Neural cell (in vitro differentiated cells): ENCODE results near the gene SNRNP40. TPM values are rescaled to one million over a fixed set of nuclear protein-coding genes. Genes with fewer than 3 reads are reported as not detected.
"Not testable (repeated sequence)": the region's sequence is repeated elsewhere in the genome, so short reads cannot be mapped to it uniquely, and the experiment has no call there.

ENCODE experiments used
- H2AFZ ChIP-seq: fragments of 200-600, 300-800 bp; sonication (generic), shearing (Covaris generic); 2 replicates; pipeline ENCODE4 v1.6.0; 2014; ENCODE audit warnings: low read depth, mild to moderate bottlenecking, antibody characterized with exemption, low read length, moderate library complexity
- H3F3A ChIP-seq: fragments of 200-600 bp; shearing (Covaris generic); 2 replicates; pipeline ENCODE4 v1.6.1; 2016; ENCODE audit warnings: mild to moderate bottlenecking, moderate library complexity, mixed read lengths, antibody characterized with exemption, low read length; ENCODE audit not compliant: insufficient read depth, poor library complexity, severe bottlenecking
- H3K27ac ChIP-seq: fragments of 200-600, 300-800 bp; sonication (generic), shearing (Covaris generic); 2 replicates; pipeline ENCODE4 v1.5.1; 2014; ENCODE audit warnings: mild to moderate bottlenecking, low read length, moderate library complexity
- H3K27me3 ChIP-seq: fragments of 300-800, 200-600 bp; sonication (generic), shearing (Covaris generic); 2 replicates; pipeline ENCODE4 v1.6.0; 2014; ENCODE audit warnings: mild to moderate bottlenecking, low read depth, low read length, moderate library complexity; ENCODE audit not compliant: insufficient read depth
- H3K36me3 ChIP-seq: fragments of 300-800, 200-600 bp; sonication (generic), shearing (Covaris generic); 2 replicates; pipeline ENCODE4 v1.5.1; 2014; ENCODE audit warnings: mild to moderate bottlenecking, antibody characterized with exemption, low read length, moderate library complexity; ENCODE audit not compliant: insufficient read depth
- H3K4me2 ChIP-seq: fragments of 300-800, 200-600 bp; sonication (generic), shearing (Covaris generic); 2 replicates; pipeline ENCODE4 v1.6.0; 2014; ENCODE audit warnings: mild to moderate bottlenecking, low read length
- H3K4me3 ChIP-seq: fragments of 300-800, 200-600 bp; sonication (generic), shearing (Covaris generic); 2 replicates; pipeline ENCODE4 v1.5.1; 2014; ENCODE audit warnings: mild to moderate bottlenecking, low read length, moderate library complexity
- H3K79me2 ChIP-seq: fragments of 200-600 bp; shearing (Covaris generic); replicated peaks from 2 replicates; pipeline ENCODE4 v1.6.0; 2014; ENCODE audit warnings: mild to moderate bottlenecking, low read length, moderate library complexity; ENCODE audit not compliant: insufficient read depth
- H3K9ac ChIP-seq: fragments of 300-800, 200-600 bp; sonication (generic), shearing (Covaris generic); 2 replicates; pipeline ENCODE4 v1.6.1; 2016; ENCODE audit warnings: mild to moderate bottlenecking, low read length, mixed read lengths
- H3K9me2 ChIP-seq: fragments of 200-600 bp; shearing (Covaris generic); 2 replicates; pipeline ENCODE4 v1.6.1; 2016; ENCODE audit warnings: mild to moderate bottlenecking, low read length, mixed read lengths; ENCODE audit not compliant: insufficient read depth
- H3K9me3 ChIP-seq: fragments of 200-600, 300-800 bp; sonication (generic), shearing (Covaris generic); 2 replicates; pipeline ENCODE4 v1.6.1; 2016; ENCODE audit warnings: mild to moderate bottlenecking, mixed run types, low read length, moderate library complexity, mixed read lengths
- H4K20me1 ChIP-seq: fragments of 200-600 bp; shearing (Covaris generic); 2 replicates; pipeline ENCODE4 v1.6.1; 2016; ENCODE audit warnings: mild to moderate bottlenecking, mixed run types; ENCODE audit not compliant: insufficient read depth
- EP300 ChIP-seq: fragments of 450-650 bp; conservative IDR thresholded peaks from 2 replicates; pipeline ENCODE4 v1.6.1; 2014; ENCODE audit warnings: antibody characterized with exemption, mild to moderate bottlenecking, moderate library complexity; ENCODE audit not compliant: poor library complexity, severe bottlenecking
- EZH2 ChIP-seq: fragments of 200-600, 300-800 bp; shearing (Covaris generic), sonication (generic); IDR thresholded peaks from 2 replicates; pipeline ENCODE4 v1.6.1; 2014; ENCODE audit warnings: antibody characterized with exemption, low read length, borderline replicate concordance, mild to moderate bottlenecking; ENCODE audit not compliant: insufficient read depth, poor library complexity, severe bottlenecking
- MXI1 ChIP-seq: fragments of 450-650 bp; conservative IDR thresholded peaks from 2 replicates; pipeline ENCODE4 v1.6.1; 2014; ENCODE audit warnings: antibody characterized with exemption, mild to moderate bottlenecking; ENCODE audit not compliant: poor library complexity, severe bottlenecking
- POLR2AphosphoS5 ChIP-seq: IDR thresholded peaks from 2 replicates; pipeline ENCODE4 v1.6.1; 2012
- RAD21 ChIP-seq: fragments of 450-650 bp; conservative IDR thresholded peaks from 2 replicates; pipeline ENCODE4 v1.6.1; 2014; ENCODE audit warnings: antibody characterized with exemption, mild to moderate bottlenecking, moderate library complexity
- SMC3 ChIP-seq: fragments of 450-650 bp; conservative IDR thresholded peaks from 2 replicates; pipeline ENCODE4 v1.6.1; 2014; ENCODE audit warnings: antibody characterized with exemption, mild to moderate bottlenecking, moderate library complexity; ENCODE audit not compliant: poor library complexity
- TAF1 ChIP-seq: IDR thresholded peaks from 2 replicates; pipeline ENCODE4 v1.6.1; 2012; ENCODE audit warnings: low read depth
- polyA plus RNA-seq: library from polyadenylated mRNA; depleted of rRNA; stranded (reverse); fragments of >200 nt; gene quantifications from 2 replicates; pipeline ENCODE4 v1.2.3, GENCODE V29; 2014
- TF ChIP-seq, protein P1 (sequence below): IDR thresholded peaks from 2 replicates; pipeline ENCODE4 v1.6.1; 2012; ENCODE audit warnings: borderline replicate concordance
- TF ChIP-seq, protein P2 (sequence below): fragments of 450-650 bp; IDR thresholded peaks from 2 replicates; pipeline ENCODE4 v1.5.1; 2014; ENCODE audit warnings: antibody characterized with exemption, mild to moderate bottlenecking, moderate library complexity; ENCODE audit not compliant: poor library complexity, severe bottlenecking

SNRNP40 gene
- polyA plus RNA-seq, 1 donor from 2014 or later: 87.2 TPM

DNA sequence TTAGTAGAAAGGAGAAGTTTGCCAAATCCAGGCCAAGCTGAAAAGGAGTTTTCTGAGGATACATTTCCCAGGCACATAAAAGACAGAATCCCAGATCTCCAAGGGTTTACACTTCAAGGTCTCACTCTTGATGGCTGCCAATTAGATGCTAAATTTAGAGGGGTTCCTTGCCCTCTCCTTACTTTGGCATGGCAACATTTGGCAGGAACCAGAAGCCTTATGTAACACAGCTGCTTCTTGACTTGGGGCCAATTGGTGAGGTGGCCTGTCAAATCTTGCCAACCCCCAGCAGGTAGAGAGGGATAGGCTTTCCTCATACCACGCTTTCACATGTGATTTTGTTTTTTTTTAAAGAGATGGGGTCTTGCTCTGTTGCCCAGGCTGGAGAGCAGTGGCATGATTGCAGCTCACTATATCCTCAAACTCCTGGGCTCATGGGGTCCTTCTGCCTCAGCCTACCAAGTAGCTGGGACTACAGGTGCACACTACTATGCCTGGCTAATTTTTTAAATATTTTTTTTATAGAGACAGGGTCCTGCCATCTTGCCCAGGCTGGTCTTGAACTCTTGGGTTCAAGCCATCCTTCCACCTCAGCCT lies 31.7 kb downstream of the SNRNP40 start:
- Histone ChIP-seq H3K79me2 (no peaks in the 10 kb centered on the region), H3K36me3 (peaks cover 8% of the 10 kb centered on the region)

DNA sequence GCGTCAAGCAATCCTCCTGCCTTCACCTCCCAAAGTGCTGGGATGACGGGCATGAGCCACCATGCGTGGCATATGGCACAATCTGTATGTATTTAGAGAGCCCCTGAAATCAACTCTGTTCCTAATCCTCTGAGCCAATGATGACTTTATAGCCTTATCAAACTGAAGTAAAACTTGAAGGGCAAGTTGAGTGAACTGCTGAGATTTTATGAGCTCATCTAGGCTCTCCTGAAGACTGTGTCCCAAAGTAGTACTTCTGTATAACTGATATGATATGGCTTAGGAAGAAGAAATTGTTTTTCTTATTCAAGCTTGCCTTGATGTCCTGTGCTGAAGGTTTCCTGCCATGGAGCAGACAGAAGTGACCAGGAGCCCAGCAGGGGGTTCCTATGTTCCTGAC lies 33.2 kb downstream of the SNRNP40 start:
- H3K9me2 ChIP-seq: no peaks in the 10 kb centered on the region
- H3F3A ChIP-seq: no peaks in the 10 kb centered on the region
- H3K27ac ChIP-seq: no peak overlapping the region
- H2AFZ ChIP-seq: no peak overlapping the region
- no peaks in the 10 kb centered on the region for H3K36me3 ChIP-seq
- no peaks in the 10 kb centered on the region for H3K27me3 ChIP-seq
- H3K4me2 ChIP-seq: no peak overlapping the region
- H3K9me3 ChIP-seq: no peaks in the 10 kb centered on the region
- no peaks in the 10 kb centered on the region for H3K79me2 ChIP-seq
- no peak overlapping the region for H3K9ac ChIP-seq
- H3K4me3 ChIP-seq: no peak overlapping the region
- no peaks in the 10 kb centered on the region for H4K20me1 ChIP-seq
- TF ChIP-seq EZH2 (no peak), RAD21 (no peak), SMC3 (no peak), EP300 (no peak), MXI1 (no peak), POLR2AphosphoS5 (no peak), TAF1 (no peak)
- TF ChIP-seq, protein P1, sequence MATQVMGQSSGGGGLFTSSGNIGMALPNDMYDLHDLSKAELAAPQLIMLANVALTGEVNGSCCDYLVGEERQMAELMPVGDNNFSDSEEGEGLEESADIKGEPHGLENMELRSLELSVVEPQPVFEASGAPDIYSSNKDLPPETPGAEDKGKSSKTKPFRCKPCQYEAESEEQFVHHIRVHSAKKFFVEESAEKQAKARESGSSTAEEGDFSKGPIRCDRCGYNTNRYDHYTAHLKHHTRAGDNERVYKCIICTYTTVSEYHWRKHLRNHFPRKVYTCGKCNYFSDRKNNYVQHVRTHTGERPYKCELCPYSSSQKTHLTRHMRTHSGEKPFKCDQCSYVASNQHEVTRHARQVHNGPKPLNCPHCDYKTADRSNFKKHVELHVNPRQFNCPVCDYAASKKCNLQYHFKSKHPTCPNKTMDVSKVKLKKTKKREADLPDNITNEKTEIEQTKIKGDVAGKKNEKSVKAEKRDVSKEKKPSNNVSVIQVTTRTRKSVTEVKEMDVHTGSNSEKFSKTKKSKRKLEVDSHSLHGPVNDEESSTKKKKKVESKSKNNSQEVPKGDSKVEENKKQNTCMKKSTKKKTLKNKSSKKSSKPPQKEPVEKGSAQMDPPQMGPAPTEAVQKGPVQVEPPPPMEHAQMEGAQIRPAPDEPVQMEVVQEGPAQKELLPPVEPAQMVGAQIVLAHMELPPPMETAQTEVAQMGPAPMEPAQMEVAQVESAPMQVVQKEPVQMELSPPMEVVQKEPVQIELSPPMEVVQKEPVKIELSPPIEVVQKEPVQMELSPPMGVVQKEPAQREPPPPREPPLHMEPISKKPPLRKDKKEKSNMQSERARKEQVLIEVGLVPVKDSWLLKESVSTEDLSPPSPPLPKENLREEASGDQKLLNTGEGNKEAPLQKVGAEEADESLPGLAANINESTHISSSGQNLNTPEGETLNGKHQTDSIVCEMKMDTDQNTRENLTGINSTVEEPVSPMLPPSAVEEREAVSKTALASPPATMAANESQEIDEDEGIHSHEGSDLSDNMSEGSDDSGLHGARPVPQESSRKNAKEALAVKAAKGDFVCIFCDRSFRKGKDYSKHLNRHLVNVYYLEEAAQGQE: no peak
- TF ChIP-seq, protein P2, sequence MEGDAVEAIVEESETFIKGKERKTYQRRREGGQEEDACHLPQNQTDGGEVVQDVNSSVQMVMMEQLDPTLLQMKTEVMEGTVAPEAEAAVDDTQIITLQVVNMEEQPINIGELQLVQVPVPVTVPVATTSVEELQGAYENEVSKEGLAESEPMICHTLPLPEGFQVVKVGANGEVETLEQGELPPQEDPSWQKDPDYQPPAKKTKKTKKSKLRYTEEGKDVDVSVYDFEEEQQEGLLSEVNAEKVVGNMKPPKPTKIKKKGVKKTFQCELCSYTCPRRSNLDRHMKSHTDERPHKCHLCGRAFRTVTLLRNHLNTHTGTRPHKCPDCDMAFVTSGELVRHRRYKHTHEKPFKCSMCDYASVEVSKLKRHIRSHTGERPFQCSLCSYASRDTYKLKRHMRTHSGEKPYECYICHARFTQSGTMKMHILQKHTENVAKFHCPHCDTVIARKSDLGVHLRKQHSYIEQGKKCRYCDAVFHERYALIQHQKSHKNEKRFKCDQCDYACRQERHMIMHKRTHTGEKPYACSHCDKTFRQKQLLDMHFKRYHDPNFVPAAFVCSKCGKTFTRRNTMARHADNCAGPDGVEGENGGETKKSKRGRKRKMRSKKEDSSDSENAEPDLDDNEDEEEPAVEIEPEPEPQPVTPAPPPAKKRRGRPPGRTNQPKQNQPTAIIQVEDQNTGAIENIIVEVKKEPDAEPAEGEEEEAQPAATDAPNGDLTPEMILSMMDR: no peak

More for the DNA sequence above, 31.7 kb downstream of the SNRNP40 start:
- TF ChIP-seq SMC3: no peak
- no peak for TF ChIP-seq POLR2AphosphoS5
- no peak for TF ChIP-seq EP300
- no peak for TF ChIP-seq EZH2
- TF ChIP-seq RAD21: no peak
- TF ChIP-seq TAF1: no peak
- TF ChIP-seq, protein P1: no peak
- TF ChIP-seq, protein P2: no peak
- no peak for TF ChIP-seq MXI1
- Histone ChIP-seq H4K20me1 (no peaks in the 10 kb centered on the region), H3K9ac (no peak overlapping the region), H2AFZ (no peak overlapping the region), H3K4me2 (no peak overlapping the region), H3K27ac (no peak overlapping the region), H3F3A (no peaks in the 10 kb centered on the region), H3K9me2 (no peaks in the 10 kb centered on the region), H3K9me3 (no peaks in the 10 kb centered on the region), H3K27me3 (no peaks in the 10 kb centered on the region), H3K4me3 (no peak overlapping the region)

DNA sequence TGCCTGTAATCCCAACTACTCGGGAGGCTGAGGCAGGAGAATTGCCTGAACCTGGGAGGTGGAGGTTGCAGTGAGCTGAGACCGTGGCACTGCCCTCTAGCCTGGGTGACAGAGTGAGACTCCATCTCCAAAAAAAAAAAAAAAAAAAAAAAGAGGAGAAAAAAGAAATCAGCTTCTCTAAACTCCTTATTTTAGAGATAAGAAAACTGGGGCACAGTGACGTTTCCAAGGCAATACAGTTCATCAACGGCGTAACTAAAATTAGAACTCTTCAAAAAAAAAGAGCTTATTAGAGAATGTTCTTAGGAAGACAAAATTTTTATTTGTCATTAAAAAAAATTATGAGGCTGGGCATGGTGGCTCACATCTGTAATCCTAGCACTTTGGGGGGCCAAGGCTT lies 34.2 kb downstream of the SNRNP40 start:
- H3K4me3 ChIP-seq, H3K27ac ChIP-seq, H3K9me2 ChIP-seq, H3K9me3 ChIP-seq, H3K36me3 ChIP-seq, H4K20me1 ChIP-seq, H3F3A ChIP-seq, H3K4me2 ChIP-seq, H3K9ac ChIP-seq, H2AFZ ChIP-seq, H3K27me3 ChIP-seq, H3K79me2 ChIP-seq: not testable (repeated sequence)
